GM18907 (cell line): Measurements from ENCODE around the gene KRTAP9-3.
"Not testable (repeated sequence)": the region's sequence is repeated elsewhere in the genome, so short reads cannot be mapped to it uniquely, and the experiment has no call there.

Experiments
- ATAC-seq: cut with Tn5 transposase; IDR thresholded peaks from one replicate; pipeline ENCODE4 v1.9.1; 2021; ENCODE audit warnings: mild to moderate bottlenecking, moderate library complexity; ENCODE audit not compliant: unreplicated experiment

The KRTAP9-3 gene

DNA sequence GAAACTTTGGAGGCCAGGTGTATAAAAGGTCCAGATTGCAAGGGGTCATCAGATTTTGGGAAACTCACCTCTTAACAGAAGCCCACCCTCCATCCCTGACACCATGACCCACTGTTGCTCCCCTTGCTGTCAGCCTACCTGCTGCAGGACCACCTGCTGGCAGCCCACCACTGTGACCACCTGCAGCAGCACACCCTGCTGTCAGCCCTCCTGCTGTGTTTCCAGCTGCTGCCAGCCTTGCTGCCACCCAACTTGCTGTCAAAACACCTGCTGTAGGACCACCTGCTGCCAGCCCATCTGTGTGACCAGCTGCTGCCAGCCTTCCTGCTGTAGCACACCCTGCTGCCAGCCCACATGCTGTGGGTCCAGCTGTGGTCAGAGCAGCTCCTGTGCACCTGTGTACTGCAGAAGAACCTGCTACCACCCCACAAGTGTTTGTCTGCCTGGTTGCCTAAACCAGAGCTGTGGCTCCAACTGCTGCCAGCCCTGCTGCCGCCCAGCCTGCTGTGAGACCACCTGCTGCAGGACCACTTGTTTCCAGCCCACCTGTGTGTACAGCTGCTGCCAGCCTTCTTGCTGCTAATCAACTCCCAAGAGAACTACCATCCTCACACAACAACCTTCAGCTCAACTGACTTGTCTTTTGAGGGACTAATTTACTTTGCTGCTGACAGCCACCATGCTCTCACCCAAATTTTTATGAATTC, at the start of gene KRTAP9-3:
TSS of gene KRTAP9-3 (plus strand) at position 51 of the 707 bp plus-strand sequence. CDS start at position 104, 53 bp downstream.
- not testable (repeated sequence) for ATAC-seq

DNA sequence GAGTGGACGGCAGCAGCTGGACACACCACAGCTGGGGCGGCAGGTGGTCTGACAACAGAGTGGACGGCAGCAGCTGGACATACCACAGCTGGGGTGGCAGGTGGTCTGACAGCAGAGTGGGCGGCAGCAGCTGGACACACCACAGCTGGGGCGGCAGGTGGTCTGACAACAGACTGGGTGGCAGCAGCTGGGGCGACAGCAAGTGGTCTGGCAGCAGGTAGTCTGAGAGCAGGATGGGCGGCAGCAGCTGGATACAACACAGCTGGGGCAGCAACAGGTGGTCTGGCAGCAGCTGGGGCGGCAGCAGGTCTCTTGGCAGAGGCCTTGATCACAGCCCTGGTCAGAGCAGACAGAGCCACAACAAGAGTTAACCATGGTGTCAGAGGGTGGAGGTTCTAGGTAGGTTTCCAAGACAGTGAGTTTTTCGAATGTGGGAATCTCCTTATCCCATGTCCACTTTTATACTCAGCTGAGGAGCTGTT, 47.7 kb upstream of the KRTAP9-3 start, which contains the start of gene KRTAP4-1:
TSS of gene KRTAP4-1 (minus strand) at position 432 of the 482 bp plus-strand sequence. CDS start at position 375, 57 bp downstream.
- ATAC-seq = no peak

GRCh38 chr17:41185001-41185400, 47.2 kb upstream of the KRTAP9-3 start:
- no peak for ATAC-seq

DNA sequence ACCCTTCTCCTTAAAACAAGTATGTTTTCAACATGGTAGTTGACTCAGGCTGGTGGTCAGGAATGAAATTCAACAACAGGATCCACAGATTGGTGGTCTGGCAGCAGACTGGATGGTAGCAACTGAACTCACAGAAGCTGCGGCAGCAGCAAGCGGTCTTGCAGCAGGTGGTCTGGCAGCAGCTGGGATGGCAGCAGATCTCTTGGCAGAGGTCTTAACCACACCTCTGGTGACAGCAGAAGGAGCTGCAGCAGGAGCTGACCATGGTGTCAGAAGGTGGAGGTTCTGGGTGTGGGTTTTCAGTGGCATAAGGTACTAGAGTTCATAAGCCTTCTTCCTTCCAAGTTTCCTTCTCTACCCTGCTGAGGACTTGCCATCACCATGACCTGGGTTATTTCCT, 45.4 kb upstream of the KRTAP9-3 start:
- no peak for ATAC-seq

DNA sequence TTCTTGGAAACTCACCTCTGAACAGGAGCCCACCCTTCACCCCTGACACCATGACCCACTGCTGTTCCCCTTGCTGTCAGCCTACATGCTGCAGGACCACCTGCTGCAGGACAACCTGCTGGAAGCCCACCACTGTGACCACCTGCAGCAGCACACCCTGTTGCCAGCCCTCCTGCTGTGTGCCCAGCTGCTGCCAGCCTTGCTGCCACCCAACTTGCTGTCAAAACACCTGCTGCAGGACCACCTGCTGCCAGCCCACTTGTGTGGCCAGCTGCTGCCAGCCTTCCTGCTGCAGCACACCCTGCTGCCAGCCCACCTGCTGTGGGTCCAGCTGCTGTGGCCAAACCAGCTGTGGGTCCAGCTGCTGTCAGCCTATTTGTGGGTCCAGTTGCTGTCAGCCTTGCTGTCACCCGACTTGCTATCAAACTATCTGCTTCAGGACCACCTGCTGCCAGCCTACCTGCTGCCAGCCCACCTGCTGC, 42.4 kb upstream of the KRTAP9-3 start, which contains the start of gene KRTAP9-1:
TSS of gene KRTAP9-1 (plus strand) at position 51 of the 482 bp plus-strand sequence. CDS start at position 51, 0 bp downstream.
- ATAC-seq = not testable (repeated sequence)

DNA sequence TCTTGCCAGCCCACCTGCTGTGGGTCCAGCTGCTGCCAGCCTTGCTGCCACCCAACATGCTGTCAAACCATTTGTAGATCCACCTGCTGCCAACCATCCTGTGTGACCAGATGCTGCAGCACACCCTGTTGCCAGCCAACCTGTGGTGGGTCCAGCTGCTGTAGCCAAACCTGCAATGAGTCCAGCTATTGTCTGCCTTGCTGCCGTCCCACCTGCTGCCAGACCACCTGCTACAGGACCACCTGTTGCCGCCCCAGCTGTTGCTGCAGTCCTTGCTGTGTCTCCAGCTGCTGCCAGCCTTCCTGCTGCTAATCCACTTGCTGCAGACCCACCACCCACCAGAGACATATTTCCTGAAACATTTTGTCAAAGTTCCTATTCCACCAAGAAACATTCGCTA, 41.9 kb upstream of the KRTAP9-3 start:
- ATAC-seq = no peak

DNA sequence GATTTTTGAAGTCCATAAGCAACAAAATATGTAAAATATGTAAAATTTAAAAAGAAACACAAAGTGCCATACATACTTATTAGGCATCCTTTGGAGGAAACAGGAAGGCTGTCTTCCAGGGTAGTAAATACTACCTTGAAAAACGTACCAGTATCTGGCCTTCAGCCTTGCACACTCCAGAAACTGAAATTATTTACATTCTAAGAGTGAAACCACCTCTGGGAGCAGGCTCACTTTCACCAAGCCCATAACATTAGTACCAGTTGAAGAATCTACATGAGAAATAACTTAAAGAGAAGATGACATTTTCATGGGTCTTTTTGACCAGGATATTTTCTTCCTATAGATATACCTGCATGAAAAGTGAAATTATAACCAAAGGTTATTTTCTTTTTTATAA, 36.2 kb upstream of the KRTAP9-3 start:
- ATAC-seq = no peak

- ATAC-seq = no peak
Measured at GRCh38 chr17:41199421-41200078, 32.7 kb upstream of the KRTAP9-3 start.

DNA sequence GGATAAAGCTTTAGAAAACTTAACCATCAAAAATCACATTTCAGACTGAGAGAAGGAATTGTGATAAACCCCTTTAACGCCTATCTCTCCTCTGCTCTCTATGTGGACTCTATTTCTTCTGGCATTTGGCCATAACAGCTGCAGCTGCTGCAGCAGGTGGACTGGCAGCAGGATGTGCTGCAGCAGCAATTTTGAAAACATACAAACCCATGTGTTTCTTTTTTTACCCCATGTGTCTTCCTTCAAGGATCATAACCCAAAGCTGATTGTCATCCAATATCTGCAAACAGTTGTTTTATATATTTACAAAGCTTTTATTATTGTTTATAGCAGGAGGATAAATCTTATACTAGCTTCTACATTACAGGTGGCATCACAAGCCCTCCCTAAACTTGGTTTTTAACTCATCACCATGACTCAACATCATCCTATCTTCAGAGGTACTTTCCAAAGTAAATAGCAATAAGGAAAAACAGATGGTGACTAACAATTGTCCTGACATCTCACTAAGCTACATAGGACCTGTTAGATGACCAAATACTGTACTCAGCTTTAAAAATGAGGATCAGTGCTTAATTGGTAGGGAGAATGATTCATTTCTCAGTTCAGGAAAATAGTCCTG, 20.3 kb upstream of the KRTAP9-3 start:
- no peak for ATAC-seq

- no peak for ATAC-seq
Measured at GRCh38 chr17:41212524-41213169, 19.6 kb upstream of the KRTAP9-3 start.

- ATAC-seq = no peak
Measured at GRCh38 chr17:41215681-41216080, 16.6 kb upstream of the KRTAP9-3 start.

DNA sequence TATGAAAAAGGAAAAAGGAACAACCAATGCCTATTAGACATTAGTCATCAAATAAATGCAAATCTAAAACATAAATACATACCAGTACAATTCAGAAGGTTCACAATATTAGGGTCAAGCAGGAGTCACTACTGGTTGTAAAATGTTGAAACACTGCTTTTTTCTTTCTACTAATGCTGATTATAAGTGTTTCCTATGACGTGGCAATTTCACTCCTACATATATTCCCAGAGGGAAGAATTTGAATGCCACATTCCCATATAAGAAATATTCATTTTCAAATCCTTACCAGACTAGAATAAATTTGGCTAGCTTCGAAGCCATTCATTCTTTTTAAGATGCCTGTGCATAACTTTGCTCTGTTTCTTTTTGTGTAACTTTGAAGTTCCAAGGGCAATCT, 8.4 kb upstream of the KRTAP9-3 start:
- no peak for ATAC-seq

DNA sequence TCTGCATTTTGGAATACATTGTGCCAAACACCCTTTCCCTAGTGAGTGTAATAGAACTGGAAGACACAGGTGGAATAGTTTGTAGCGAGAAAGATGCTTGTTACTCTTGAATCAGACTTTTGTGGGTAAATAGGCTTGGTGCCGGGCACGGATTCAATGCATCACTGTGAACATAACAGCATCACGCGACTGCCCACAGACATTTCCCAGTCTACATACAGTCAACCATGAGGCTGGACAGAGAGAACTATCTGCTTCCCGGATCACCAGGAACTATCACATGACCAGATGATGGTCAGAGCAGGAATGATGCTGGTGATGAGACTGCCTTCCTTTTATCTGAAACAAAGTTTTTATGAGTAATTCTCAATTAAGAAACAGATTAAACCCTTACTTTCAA, 6.2 kb upstream of the KRTAP9-3 start:
- ATAC-seq = no peak

DNA sequence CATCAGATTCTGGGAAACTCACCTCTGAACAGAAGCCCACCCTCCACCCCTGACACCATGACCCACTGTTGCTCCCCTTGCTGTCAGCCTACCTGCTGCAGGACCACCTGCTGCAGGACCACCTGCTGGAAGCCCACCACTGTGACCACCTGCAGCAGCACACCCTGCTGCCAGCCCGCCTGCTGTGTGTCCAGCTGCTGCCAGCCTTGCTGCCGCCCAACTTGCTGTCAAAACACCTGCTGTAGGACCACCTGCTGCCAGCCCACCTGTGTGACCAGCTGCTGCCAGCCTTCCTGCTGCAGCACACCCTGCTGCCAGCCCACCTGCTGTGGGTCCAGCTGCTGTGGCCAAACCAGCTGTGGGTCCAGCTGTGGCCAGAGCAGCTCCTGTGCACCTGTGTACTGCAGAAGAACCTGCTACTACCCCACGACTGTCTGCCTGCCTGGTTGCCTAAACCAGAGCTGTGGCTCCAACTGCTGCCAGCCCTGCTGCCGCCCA, 5.6 kb upstream of the KRTAP9-3 start, which contains the start of gene KRTAP9-2:
TSS of gene KRTAP9-2 (plus strand) at position 51 of the 498 bp plus-strand sequence. CDS start at position 58, 7 bp downstream.
- not testable (repeated sequence) for ATAC-seq

DNA sequence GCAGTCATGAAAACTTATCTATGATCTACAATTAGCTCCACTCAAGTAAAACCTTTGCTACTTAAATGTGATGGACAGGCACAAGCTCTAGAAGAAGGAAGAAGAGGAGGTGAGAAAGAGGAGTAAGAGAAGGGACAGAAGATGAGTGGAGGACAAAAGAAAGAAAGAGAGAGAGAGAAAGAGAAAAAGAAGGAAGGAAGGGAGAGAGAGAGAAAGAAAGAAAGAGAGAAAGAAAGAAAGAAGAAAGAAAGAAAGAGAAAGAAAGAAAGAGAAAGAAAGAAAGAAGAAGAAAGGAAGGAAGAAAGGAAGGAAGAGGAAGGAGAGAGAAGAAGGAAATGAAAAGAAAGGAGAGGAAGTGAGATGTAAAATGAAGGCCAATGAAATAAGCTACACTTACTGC, 2.2 kb upstream of the KRTAP9-3 start:
- no peak for ATAC-seq

DNA sequence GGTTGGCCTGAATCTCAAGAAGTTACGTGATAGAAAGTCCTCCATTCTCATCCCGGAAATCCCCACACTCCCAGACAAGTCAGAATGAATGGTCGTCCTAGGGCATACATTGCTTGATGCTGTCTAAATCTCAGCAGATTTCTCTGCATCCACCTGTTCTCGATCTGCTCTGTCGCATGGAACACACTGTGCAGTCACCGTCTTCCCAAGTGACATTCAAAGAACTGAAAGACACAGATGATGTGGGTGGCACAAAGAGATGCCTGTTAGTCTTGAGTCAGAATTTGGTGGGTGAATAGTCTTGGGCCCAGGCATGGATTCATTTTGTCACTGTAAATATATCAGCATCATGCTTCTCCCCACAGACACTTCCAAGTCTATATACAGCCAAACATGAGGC, 518 bp upstream of the KRTAP9-3 start:
- no peak for ATAC-seq

DNA sequence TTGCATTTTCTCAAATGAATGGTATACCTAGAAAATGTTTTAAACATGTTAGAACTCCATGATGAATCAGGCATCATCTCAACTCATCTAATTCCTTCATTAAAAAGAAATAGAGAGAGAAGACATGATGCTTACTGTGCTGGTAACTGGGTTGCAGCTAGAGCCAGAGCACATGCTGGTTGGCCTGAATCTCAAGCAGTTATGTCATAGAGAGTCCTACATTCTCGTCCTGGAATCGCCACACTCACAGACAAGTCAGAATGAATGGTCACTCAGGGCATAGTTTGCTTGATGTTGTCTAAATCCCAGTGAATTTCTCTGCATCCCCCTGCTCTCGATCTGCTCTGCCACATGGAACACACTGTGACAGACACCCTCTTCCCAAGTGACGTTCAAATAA, 4.9 kb downstream of the KRTAP9-3 start:
- ATAC-seq = not testable (repeated sequence)

- ATAC-seq = not testable (repeated sequence)
Measured at GRCh38 chr17:41237949-41238437, 5.7 kb downstream of the KRTAP9-3 start, which contains the start of gene KRTAP9-8. TSS of gene KRTAP9-8 (plus strand) at chr17:41237999. CDS start at chr17:41238052, 53 bp downstream.

DNA sequence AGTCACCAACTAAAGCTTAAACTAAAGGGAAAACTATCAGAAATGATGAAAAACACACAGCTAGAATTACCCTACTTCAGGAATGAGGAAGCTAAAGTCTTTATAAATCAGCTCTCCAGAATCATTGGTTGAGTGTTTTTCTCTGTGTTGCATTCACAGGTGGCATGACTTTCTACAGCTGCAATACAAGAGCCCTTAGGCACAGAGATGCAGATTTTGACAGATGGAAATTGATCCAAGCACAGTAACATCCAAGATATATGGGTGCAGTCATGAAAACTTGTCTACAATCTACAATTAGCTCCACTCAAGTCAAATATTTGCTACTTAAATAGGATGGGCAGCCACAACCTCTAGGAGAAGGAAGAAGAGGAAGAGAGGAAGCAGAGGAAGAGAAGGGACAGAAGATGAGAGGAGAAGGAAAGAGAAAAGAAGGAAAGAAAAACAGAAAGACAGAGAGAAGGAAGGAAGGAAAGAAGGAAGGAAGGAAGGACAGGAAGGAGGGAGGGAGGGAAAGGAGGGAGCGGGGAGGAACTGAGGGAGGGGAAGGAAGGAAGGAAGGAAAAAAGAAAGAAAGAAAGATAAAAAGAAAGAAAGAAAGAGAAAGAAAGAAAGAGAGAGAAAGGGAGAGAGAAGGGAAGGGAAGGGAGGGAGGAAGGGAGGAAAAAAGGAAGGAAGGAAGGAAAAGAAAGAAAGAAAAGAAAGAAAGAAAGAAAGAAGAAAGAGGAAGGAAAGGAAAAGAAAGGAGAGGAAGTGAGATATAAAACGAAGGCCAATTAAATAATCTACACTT, 14.9 kb downstream of the KRTAP9-3 start:
- ATAC-seq = not testable (repeated sequence)
